HepG2 (cell line): Measurements from ENCODE around the gene ZNF888. TPM values are rescaled to one million over a fixed set of nuclear protein-coding genes. Genes with fewer than 3 reads are reported as not detected.

Experiments used
- BHLHE40 ChIP-seq: IDR thresholded peaks from 2 replicates; pipeline ENCODE4 v1.6.1; 2011; ENCODE audit warnings: low read length, improper control_type of control experiment
- FOXM1 ChIP-seq: sonication (generic); formaldehyde crosslinking; IDR thresholded peaks from 2 replicates; pipeline ENCODE4 v1.5.0; 2020; ENCODE audit warnings: missing genetic modification reagents
- FOXO1 ChIP-seq: sonication (generic); formaldehyde crosslinking; IDR thresholded peaks from 2 replicates; pipeline ENCODE4 v1.4.0; 2020; ENCODE audit warnings: missing genetic modification reagents
- HDAC2 ChIP-seq: sonication (generic); formaldehyde crosslinking; IDR thresholded peaks from 2 replicates; pipeline ENCODE4 v1.4.0; 2020; ENCODE audit warnings: missing genetic modification reagents
- HNF4A ChIP-seq: sonication (generic); formaldehyde crosslinking; IDR thresholded peaks from 2 replicates; pipeline ENCODE4 v1.4.0; 2020; ENCODE audit warnings: missing genetic modification reagents
- KDM1A ChIP-seq: IDR thresholded peaks from 2 replicates; pipeline ENCODE4 v1.6.1; 2016; ENCODE audit warnings: missing compliant biosample characterization
- LCORL ChIP-seq, 2 experiments: fragments of 450-650 bp in 1 of 2; sonication (generic) in 1 of 2; formaldehyde crosslinking in 1 of 2; IDR thresholded peaks; 2 replicates each; pipeline versions ENCODE4 v1.5.0 to v1.6.1; 2017 to 2020; ENCODE audit warnings: antibody characterized with exemption in 1 of 2, missing genetic modification reagents in 1 of 2
- MTA3 ChIP-seq: sonication (generic); formaldehyde crosslinking; IDR thresholded peaks from 2 replicates; pipeline ENCODE4 v1.4.0; 2020; ENCODE audit warnings: missing genetic modification reagents
- MTF1 ChIP-seq: sonication (generic); formaldehyde crosslinking; IDR thresholded peaks from 2 replicates; pipeline ENCODE4 v1.5.0; 2020; ENCODE audit warnings: missing genetic modification reagents
- POLR2AphosphoS5 ChIP-seq: IDR thresholded peaks from 2 replicates; pipeline ENCODE4 v1.6.1; 2012; ENCODE audit warnings: low read depth, low read length
- RARA ChIP-seq: IDR thresholded peaks from 2 replicates; pipeline ENCODE4 v1.6.1; 2016; ENCODE audit warnings: missing genetic modification reagents, missing compliant biosample characterization
- SRSF9 ChIP-seq: fragments of 200-400 bp; formaldehyde crosslinking; IDR thresholded peaks from 2 replicates; pipeline ENCODE4 v1.6.1; 2018; ENCODE audit warnings: borderline replicate concordance, mild to moderate bottlenecking, low read depth, low read length; ENCODE audit not compliant: insufficient read depth, poor library complexity, severe bottlenecking
- TMF1 ChIP-seq: sonication (generic); formaldehyde crosslinking; IDR thresholded peaks from 2 replicates; pipeline ENCODE4 v1.8.1; 2022; ENCODE audit warnings: low read depth, missing genetic modification reagents
- YEATS4 ChIP-seq: sonication (generic); formaldehyde crosslinking; IDR thresholded peaks from 2 replicates; pipeline ENCODE4 v1.4.0; 2020; ENCODE audit warnings: missing genetic modification reagents, borderline replicate concordance
- ZFP37 ChIP-seq: sonication (generic); formaldehyde crosslinking; IDR thresholded peaks from 2 replicates; pipeline ENCODE4 v1.4.0; 2020; ENCODE audit warnings: missing genetic modification reagents, borderline replicate concordance
- ZKSCAN5 ChIP-seq: sonication (generic); formaldehyde crosslinking; IDR thresholded peaks from 2 replicates; pipeline ENCODE4 v1.5.1; 2020; ENCODE audit warnings: mild to moderate bottlenecking, missing genetic modification reagents
- ZNF256 ChIP-seq: sonication (generic); formaldehyde crosslinking; conservative IDR thresholded peaks from 2 replicates; pipeline ENCODE4 v1.4.0; 2020; ENCODE audit warnings: missing genetic modification reagents
- ZNF496 ChIP-seq: sonication (generic); formaldehyde crosslinking; IDR thresholded peaks from 2 replicates; pipeline ENCODE4 v1.8.1; 2023; ENCODE audit warnings: mild to moderate bottlenecking, moderate library complexity, missing genetic modification reagents; ENCODE audit not compliant: insufficient replicate concordance
- ZNF782 ChIP-seq: sonication (generic); formaldehyde crosslinking; IDR thresholded peaks from 2 replicates; pipeline ENCODE4 v1.4.0; 2020; ENCODE audit warnings: missing genetic modification reagents, mild to moderate bottlenecking, borderline replicate concordance
- ZSCAN21 ChIP-seq: sonication (generic); formaldehyde crosslinking; IDR thresholded peaks from 2 replicates; pipeline ENCODE4 v1.8.0; 2022; ENCODE audit warnings: mild to moderate bottlenecking, missing genetic modification reagents, moderate library complexity, borderline replicate concordance
- polyA plus RNA-seq, 8 experiments: library from polyadenylated mRNA; depleted of rRNA in 3 of 8; stranded (reverse) in 7 of 8; unstranded in 1 of 8; fragments of >200 nt; fragmentation: Illumina TruSeq in 4 of 8; extraction: Trizol in 4 of 8; gene quantifications; 2 replicates each; pipeline versions ENCODE4 v1.2.1 to v1.2.3, GENCODE V29; 2011 to 2016; ENCODE audit warnings: low read depth in 4 of 8, missing spikeins in 1 of 8, mixed read lengths in 1 of 8; ENCODE audit not compliant: insufficient read depth in 1 of 8
- total RNA-seq, 5 experiments: library from RNA; depleted of rRNA; stranded (reverse); fragments of >200 nt; fragmentation: Illumina TruSeq; extraction: Trizol; gene quantifications; 2 replicates each; pipeline ENCODE4 v1.2.3, GENCODE V29; 2016; ENCODE audit warnings: low read depth in 1 of 5
- TF ChIP-seq, protein P1 (sequence below): sonication (generic); formaldehyde crosslinking; IDR thresholded peaks from 2 replicates; pipeline ENCODE4 v1.8.0; 2022; ENCODE audit warnings: mild to moderate bottlenecking, missing genetic modification reagents
- TF ChIP-seq, protein P2 (sequence below): sonication (generic); formaldehyde crosslinking; IDR thresholded peaks from 2 replicates; pipeline ENCODE4 v1.4.0; 2020; ENCODE audit warnings: mild to moderate bottlenecking, missing genetic modification reagents
- TF ChIP-seq, protein P3 (sequence below): sonication (generic); formaldehyde crosslinking; IDR thresholded peaks from 2 replicates; pipeline ENCODE4 v1.5.1; 2020; ENCODE audit warnings: missing genetic modification reagents, mild to moderate bottlenecking, borderline replicate concordance
- TF ChIP-seq, protein P4 (sequence below): sonication (generic); formaldehyde crosslinking; IDR thresholded peaks from 2 replicates; pipeline ENCODE4 v1.4.0; 2020; ENCODE audit warnings: missing genetic modification reagents

Gene ZNF888
- total and polyA plus RNA-seq, 2 of the 13 experiments (the other 11 are each of a cell fraction or from before 2014, with no cell fraction given), result 1.7 to 7.6 TPM

DNA sequence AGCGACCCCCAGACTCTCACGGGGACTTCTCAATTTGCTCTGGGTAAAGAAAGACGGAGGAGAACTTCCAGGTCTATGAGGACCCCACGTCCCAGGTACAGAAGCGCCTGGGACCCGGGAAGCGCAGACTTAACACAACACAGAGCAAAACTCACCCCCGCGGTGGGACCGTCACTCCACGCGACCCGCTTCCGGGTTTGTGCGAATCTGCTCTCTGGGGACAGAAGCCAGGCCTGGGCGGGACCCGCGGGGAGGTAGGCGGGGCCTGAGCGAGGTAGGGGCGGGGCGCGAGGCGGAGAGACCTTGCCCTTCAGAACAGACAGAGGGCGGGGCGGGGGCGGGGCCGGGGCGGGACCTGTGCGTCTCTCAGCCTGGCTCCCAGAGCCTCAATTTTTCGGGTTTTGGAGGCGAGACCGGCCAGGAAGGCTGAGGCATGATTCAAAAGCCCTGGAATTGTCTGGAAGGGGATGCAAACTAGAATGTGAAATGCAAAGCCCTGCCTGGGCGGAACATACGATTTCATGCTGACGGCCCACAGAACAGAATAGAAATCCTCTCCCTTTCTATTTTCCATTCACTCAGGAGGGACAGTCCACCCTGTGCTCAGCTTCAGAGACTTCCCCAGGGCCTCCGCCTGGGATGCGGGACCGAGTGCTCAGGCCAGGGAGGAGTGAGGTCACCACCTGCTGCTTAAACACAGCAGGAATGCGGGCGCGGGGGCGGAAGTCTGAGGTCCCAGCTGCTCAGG, 19.3 kb upstream of the ZNF888 start (continued):
- TF ChIP-seq FOXO1 (CRISPR knock-in tag), result no peak
- no peak for TF ChIP-seq MTA3
- peak; percentile 26; the same call in 1 of the 2 replicates for TF ChIP-seq HDAC2 (CRISPR knock-in tag)
- no peak for TF ChIP-seq HNF4A (CRISPR knock-in tag)
- no peak for TF ChIP-seq MTF1
- TF ChIP-seq KDM1A (CRISPR knock-in tag), result no peak
- TF ChIP-seq, protein P1, sequence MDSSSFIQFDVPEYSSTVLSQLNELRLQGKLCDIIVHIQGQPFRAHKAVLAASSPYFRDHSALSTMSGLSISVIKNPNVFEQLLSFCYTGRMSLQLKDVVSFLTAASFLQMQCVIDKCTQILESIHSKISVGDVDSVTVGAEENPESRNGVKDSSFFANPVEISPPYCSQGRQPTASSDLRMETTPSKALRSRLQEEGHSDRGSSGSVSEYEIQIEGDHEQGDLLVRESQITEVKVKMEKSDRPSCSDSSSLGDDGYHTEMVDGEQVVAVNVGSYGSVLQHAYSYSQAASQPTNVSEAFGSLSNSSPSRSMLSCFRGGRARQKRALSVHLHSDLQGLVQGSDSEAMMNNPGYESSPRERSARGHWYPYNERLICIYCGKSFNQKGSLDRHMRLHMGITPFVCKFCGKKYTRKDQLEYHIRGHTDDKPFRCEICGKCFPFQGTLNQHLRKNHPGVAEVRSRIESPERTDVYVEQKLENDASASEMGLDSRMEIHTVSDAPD, result no peak
- TF ChIP-seq ZNF256 (CRISPR knock-in tag), result no peak
- no peak for TF ChIP-seq ZKSCAN5 (CRISPR knock-in tag)
- no peak for TF ChIP-seq BHLHE40
- no peak for TF ChIP-seq TMF1
- peak; percentile 84 for TF ChIP-seq POLR2AphosphoS5
- TF ChIP-seq, protein P2, sequence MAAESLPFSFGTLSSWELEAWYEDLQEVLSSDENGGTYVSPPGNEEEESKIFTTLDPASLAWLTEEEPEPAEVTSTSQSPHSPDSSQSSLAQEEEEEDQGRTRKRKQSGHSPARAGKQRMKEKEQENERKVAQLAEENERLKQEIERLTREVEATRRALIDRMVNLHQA (CRISPR knock-in tag), result no peak
- TF ChIP-seq SRSF9, result no peak
- no peak for TF ChIP-seq LCORL (IDR thresholded peaks at IDR 0.05)
- peak; percentile 53; the same call in 1 of the 2 replicates for TF ChIP-seq LCORL (CRISPR knock-in tag; IDR thresholded peaks at IDR 0.05)
- TF ChIP-seq RARA, result no peak
- TF ChIP-seq ZNF496, result no peak
- TF ChIP-seq, protein P3, sequence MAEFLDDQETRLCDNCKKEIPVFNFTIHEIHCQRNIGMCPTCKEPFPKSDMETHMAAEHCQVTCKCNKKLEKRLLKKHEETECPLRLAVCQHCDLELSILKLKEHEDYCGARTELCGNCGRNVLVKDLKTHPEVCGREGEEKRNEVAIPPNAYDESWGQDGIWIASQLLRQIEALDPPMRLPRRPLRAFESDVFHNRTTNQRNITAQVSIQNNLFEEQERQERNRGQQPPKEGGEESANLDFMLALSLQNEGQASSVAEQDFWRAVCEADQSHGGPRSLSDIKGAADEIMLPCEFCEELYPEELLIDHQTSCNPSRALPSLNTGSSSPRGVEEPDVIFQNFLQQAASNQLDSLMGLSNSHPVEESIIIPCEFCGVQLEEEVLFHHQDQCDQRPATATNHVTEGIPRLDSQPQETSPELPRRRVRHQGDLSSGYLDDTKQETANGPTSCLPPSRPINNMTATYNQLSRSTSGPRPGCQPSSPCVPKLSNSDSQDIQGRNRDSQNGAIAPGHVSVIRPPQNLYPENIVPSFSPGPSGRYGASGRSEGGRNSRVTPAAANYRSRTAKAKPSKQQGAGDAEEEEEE (CRISPR knock-in tag), result no peak
- TF ChIP-seq ZNF782 (CRISPR knock-in tag), result no peak
- no peak for TF ChIP-seq ZFP37 (CRISPR knock-in tag)
- TF ChIP-seq, protein P4, sequence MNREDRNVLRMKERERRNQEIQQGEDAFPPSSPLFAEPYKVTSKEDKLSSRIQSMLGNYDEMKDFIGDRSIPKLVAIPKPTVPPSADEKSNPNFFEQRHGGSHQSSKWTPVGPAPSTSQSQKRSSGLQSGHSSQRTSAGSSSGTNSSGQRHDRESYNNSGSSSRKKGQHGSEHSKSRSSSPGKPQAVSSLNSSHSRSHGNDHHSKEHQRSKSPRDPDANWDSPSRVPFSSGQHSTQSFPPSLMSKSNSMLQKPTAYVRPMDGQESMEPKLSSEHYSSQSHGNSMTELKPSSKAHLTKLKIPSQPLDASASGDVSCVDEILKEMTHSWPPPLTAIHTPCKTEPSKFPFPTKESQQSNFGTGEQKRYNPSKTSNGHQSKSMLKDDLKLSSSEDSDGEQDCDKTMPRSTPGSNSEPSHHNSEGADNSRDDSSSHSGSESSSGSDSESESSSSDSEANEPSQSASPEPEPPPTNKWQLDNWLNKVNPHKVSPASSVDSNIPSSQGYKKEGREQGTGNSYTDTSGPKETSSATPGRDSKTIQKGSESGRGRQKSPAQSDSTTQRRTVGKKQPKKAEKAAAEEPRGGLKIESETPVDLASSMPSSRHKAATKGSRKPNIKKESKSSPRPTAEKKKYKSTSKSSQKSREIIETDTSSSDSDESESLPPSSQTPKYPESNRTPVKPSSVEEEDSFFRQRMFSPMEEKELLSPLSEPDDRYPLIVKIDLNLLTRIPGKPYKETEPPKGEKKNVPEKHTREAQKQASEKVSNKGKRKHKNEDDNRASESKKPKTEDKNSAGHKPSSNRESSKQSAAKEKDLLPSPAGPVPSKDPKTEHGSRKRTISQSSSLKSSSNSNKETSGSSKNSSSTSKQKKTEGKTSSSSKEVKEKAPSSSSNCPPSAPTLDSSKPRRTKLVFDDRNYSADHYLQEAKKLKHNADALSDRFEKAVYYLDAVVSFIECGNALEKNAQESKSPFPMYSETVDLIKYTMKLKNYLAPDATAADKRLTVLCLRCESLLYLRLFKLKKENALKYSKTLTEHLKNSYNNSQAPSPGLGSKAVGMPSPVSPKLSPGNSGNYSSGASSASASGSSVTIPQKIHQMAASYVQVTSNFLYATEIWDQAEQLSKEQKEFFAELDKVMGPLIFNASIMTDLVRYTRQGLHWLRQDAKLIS, result no peak
- TF ChIP-seq FOXM1 (CRISPR knock-in tag), result no peak
- no peak; the same call in 1 of the 2 replicates for TF ChIP-seq YEATS4 (CRISPR knock-in tag)
- TF ChIP-seq ZSCAN21 (CRISPR knock-in tag), result no peak
